Stimulated activated CD8-positive, alpha-beta memory T cell treated with anti-CD3 and anti-CD28 coated beads, Interleukin-7, amount 100 ng/mL, for 24 hours (primary cell): Measurements from ENCODE around the gene KRTAP10-7.
"Not testable (repeated sequence)": the region's sequence is repeated elsewhere in the genome, so short reads cannot be mapped to it uniquely, and the experiment has no call there.

Source experiments
- DNase-seq: peaks from one replicate; pipeline ENCODE4 v3.0.0-alpha.2; 2020; ENCODE audit warnings: low read depth

The KRTAP10-7 gene

DNA sequence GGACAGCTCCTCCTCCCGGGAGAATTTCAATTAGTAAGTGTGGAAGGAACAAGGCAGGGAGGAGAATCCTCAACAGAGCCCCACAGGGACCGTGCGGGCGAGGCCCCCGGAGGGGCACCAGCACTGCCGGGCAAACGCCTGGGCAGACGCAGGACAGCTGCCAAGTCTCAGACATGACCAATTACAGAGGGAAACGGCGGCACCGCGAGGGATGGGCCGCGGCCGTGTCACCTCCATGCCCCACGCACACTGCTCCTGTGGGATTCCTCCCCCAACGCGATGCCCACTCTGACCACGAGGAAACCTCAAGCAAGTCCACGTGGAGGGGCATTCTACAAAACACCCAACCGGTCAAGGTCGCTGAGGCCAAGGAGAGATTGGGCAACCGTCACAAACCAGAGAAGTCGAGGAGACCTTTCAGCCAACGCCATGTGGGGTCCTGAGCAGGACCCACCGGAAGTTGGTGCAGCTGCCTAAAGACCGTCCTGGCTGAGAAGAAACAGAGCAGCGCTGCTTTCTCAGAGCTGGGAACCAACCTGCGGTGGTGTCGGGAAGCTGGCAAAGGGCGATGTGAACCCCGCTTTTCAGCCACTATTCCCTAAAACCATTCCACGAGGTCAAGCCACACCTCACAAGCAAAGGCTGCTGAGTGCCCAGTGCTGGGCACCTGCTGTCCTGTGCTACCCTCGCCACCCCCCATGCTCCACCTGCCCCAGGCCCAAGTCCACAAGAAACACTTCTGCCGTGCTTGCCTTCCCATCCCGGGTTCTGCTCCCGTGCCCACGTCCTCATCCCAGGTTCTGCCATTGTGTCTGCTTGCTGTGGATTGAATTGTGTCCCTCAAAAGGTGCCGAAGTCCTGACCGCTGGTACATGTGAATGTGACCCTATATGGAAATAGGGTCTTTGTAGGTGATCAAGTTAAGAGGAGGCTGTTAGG is 28.3 kb upstream of the KRTAP10-7 start:
- no peak for DNase-seq

DNA sequence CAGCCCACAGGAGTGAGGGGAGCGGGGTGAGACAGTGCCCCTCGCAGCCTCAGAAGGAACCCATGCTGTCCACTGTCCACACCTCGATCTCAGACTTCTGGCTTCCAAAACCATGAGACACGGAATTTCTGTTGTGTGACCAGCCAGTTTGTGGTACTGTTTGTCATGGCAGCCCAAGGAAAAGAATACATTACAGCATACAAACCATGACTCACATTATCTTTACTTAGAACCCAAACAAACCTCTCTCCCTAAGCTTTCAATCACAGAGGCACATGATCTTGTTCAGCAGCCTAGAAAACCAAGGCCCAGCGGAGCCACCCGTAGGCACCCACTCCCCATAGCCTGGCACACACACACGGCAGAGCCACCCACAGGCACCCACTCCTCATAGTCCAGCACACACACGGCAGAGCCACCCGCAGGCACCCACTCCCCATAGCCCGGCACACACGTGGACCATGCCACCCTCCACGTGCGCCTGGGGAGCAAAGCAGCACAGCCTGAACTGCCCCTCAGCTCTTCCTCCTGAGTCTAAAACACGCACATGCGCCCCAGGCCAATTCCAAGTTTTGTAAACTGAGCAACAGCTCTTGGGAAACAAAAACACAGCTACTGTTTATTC is 27.3 kb upstream of the KRTAP10-7 start:
- no peak for DNase-seq

DNA sequence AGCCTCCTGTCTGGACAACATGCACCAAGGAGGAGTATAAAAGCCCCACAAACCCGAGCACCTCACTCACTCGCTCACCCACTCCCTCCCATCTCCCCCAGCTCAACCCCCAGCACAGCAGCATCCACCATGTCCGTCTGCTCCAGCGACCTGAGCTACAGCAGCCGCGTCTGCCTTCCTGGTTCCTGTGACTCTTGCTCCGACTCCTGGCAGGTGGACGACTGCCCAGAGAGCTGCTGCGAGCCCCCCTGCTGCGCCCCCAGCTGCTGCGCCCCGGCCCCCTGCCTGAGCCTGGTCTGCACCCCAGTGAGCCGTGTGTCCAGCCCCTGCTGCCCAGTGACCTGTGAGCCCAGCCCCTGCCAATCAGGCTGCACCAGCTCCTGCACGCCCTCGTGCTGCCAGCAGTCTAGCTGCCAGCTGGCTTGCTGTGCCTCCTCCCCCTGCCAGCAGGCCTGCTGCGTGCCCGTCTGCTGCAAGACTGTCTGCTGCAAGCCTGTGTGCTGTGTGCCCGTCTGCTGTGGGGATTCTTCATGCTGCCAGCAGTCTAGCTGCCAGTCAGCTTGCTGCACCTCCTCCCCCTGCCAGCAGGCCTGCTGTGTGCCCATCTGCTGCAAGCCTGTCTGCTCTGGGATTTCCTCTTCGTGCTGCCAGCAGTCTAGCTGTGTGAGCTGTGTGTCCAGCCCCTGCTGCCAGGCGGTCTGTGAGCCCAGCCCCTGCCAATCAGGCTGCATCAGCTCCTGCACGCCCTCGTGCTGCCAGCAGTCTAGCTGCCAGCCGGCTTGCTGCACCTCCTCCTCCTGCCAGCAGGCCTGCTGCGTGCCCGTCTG is 26.6 kb upstream of the KRTAP10-7 start, which contains the start of gene KRTAP10-4:
Gene KRTAP10-4, plus strand, starts transcription at position 100 of the 827 bp plus-strand sequence. Its CDS starts 30 bp downstream, at position 130.
- DNase-seq: not testable (repeated sequence)

DNA sequence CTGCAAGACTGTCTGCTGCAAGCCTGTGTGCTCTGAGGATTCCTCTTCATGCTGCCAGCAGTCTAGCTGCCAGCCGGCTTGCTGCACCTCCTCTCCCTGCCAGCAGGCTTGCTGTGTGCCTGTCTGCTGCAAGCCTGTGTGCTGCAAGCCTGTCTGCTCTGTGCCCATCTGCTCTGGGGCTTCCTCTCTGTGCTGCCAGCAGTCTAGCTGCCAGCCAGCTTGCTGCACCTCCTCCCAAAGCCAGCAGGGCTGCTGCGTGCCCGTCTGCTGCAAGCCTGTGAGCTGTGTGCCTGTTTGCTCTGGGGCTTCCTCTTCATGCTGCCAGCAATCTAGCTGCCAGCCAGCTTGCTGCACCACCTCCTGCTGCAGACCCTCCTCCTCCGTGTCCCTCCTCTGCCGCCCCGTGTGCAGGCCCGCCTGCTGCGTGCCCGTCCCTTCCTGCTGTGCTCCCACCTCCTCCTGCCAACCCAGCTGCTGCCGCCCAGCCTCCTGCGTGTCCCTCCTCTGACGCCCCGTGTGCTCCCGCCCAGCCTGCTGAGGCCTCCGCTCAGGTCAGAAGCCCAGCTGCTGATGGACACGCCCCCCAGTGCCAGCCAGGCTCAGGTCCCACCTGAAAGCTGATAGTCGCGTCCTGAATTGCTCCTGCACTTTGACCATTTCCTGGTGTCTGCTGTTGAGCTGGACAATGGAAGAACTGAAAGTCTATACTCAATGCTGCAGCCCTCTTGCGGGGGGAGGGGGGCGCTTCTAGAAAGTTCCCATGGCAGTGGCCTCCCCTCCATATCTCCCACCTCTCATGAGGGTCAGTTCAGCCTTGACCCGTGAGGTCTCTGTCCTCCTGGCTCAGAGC is 25.7 kb upstream of the KRTAP10-7 start:
- DNase-seq: no peak

DNA sequence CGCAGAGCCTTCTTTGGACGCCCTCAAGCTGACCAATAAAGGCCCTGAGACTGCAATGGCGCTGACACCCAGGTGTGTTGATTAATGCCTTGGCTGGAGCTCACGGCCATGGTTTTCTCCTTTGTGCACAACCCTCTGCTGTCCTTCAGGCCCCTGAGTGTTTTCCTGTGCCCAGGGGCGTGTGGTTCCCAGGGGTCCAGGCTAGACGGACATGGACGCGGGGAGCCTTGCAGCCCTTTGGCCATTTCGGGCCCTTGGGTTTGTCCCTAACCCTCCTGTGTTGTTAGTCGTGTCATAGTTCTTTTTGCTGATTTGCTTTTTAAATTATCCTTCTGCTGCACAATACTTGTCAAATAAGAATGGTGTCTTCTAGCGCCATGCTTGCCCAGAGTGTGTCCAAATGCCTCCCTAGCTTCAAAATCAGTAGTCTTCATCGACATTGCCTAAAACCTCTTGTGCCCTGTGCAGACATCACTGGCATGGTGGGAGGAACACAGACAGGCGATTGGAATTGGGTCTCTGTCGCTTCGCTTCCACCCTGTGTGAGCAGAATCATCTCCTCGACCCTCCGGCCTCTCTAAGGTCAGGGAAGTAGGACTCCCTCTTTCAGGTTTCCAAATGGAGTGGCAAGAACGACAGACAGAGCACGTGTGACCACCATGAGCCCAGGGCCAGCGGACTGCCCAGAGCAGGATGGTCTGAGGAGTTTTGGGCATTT is 24.9 kb upstream of the KRTAP10-7 start:
- no peak for DNase-seq

DNA sequence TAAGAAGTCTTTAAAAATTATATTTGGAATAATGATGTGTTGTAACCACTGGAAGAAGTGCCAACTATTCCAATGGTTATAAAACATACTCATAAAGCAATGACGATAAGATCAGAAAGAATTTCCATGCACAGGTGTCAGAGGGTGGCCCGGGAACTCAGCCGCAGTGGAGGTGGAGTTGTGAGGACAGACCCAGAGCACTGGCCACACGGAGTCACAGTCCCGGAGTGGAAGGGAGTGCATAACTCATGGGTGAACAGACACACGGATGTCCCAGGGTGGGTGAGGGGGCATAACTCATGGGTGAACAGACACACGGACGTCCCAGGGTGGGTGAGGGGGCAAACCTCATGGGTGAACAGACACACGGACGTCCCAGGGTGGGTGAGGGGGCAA is 24.4 kb upstream of the KRTAP10-7 start:
- no peak for DNase-seq

DNA sequence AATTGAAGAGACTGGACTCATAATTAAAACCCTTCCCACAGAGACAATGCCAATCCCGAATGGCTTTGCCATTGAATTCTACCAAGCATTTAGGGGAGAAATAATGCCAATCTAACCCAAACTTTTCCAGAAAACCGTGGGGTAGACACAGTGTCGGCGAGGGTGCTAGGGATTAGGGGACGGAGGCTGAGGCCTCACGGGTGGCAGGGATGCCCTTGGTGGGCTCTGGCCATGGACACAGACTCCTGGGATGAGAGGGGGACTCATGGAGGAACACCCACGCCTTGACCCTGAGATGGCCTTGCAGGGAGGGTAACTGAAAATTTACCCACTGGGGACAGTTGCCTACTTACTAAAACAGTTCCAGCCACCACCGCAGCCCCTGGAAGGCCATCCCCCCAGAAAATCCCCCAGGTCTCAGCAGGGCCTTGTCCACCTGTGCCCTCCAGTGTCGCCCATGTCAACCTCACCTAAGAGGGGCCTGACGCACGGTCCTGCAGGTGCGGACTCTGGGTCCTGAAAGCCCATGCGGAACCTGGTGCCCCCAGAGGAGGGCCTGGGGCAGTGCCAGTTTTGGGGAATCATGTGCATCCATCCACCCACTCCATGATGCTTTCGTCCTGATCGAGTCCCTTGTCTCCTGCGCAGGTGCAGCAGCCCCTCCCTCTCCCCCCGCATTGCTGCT is 21.9 kb upstream of the KRTAP10-7 start:
- DNase-seq: no peak

DNA sequence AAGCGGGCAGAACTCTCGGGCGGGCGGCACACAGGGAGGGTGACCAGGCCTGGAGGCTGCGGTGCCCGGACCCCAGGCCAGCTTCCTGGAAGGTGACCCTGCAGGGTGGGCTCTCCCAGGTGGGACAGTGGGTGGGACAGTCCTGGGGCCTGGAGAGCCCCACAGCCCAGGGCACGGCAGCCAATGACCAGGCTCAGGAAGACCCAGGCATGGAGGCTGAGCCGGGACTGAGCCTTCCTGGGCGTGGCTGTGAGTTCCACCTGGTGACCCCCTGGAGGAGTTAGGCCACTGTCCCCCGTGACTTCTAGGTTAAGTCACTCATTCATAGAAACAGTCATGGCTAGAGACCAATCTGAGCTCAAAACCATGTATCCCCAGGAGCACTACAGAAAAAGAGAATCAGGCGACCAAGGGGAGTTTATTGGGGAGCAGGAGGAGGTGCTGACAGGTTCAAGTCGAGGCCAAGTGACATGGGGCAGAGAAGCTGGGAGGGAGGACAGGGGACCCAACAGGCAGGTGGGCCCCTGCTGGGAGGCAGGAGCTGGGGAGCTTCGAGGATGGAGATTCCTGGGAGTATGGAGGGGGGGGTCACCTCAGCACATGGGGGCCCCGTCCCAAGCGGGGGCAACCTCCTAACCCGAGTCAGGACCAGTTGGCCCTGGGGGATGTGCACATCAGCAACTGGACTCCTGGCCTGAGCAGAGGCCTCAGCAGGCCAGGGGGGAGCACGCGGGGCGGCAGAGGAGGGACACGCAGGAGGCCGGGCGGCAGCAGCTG is 21.2 kb upstream of the KRTAP10-7 start:
- no peak for DNase-seq

DNA sequence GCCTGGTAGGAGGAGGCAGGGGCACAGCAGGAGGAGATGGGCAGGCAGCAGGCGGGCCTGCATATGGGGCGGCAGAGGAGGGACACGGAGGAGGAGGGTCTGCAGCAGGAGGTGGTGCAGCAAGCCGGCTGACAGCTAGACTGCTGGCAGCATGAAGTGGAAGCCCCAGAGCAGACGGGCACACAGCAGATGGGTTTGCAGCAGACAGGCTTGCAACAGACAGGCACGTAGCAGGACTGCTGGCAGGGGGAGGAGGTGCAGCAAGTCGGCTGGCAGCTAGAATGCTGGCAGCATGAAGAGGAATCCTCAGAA is 20.6 kb upstream of the KRTAP10-7 start:
- DNase-seq: no peak

DNA sequence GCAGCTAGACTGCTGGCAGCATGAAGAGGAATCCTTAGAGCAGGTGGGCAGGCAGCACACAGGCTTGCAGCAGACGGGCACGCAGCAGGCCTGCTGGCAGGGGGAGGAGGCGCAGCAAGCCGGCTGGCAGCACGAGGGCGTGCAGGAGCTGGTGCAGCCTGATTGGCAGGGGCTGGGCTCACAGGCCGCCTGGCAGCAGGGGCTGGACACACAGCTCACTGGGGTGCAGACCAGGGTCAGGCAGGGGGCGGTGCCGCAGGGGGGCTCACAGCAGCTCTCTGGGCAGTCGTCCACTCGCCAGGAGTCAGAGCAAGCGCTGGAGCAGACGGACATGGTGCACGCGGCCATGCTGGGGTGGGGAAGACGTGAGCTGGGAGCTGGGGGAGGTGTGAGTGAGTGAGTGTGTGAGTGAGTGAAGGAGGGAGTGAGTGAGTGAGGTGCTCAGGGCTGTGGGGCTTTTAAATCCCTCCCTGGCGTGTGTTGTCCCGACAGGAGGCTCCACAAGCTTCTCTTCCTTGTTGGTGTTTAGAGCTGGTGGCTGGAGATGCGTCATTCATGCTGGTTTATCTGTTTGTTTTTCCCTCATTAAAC is 20.1 kb upstream of the KRTAP10-7 start, which contains the start of gene KRTAP10-5:
Gene KRTAP10-5, minus strand, starts transcription at position 374 of the 591 bp plus-strand sequence. Its CDS starts 26 bp downstream, at position 348.
- not testable (repeated sequence) for DNase-seq

DNA sequence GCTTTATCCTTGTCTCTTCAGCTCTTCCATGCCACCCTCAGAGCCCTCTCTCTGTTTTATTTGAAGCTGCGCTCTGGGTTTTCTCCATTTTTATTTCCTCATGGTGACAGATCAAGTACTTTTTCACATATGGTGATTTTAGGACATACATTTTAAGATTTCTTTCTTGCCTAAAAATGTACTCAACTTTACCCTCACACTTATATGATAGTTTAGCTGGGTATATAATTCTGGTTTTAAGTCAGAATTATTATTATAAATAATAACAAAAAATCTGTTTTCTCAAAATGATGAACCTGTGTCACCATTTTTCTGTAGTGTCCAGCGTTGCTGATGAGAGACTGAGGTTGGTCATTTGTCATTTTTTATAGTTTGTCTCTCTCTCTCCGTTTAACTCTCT is 19.2 kb upstream of the KRTAP10-7 start:
- DNase-seq: no peak

DNA sequence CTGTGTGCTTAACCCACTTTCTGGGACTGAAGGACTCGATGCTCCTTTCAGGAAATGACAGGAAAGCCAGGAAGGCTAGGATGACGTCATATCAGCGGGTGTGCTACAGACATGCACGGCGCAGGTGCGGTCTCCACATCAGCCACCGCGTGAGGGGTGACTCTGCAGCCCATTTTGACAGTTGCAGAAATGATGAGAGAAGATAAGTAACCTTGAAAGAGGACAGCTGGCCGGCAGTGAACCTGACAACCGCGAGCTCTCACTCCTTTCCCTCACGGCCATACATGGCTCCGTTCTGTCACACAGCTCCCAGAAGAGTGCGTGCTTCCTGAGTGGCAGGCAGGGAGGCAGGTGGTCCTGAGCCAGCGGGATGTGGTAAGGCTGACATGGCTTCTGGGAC is 18.3 kb upstream of the KRTAP10-7 start:
- no peak for DNase-seq

DNA sequence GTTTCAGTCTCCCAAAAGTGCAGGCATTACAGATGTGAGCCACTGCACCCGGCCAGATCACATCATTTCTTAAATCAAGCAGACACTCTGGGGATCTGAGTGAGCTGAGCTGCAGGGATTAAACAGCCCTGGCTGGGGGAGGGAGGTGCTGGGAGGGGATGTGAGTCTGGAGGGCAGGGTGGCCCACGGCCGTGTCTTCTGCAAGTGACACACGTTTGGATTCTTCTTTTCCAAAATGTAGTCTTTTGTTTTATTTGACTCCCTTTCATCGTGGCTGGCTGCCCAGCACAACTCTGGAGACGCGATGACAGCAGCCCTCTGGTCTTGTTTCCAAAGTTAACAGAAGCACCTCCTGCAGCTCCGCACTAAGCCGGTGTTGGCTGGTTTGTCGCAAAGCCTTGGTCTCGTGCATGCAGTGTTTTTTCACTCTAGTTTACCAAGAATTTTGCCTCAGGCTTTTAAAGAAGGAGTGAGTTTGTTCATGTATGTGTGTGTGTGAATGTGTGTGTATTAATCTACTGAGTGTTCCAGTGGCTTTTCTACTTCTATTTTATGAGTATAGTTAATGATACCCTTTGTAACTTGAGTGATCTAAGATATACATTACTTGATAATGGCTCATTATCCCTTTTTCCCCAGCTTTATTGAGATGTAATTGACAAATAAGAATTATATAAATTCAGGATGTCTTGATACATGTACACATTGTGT is 17.2 kb upstream of the KRTAP10-7 start:
- DNase-seq: no peak

DNA sequence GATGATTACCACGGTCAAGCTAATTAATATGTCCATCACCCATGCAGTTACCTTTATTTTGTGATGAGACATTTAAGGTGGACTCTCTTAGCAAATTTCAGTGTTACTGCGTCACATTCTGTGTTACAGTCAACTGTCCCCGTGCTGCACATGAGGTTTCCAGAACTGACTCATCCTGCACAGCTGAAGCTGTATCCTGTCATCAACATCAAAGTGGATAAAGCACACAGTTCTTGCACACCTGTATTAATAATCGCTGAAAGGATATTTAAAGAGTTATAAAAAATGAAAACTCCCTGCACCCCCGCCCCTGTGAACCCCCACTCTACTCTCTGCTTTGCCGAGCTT is 16.6 kb upstream of the KRTAP10-7 start:
- no peak for DNase-seq

DNA sequence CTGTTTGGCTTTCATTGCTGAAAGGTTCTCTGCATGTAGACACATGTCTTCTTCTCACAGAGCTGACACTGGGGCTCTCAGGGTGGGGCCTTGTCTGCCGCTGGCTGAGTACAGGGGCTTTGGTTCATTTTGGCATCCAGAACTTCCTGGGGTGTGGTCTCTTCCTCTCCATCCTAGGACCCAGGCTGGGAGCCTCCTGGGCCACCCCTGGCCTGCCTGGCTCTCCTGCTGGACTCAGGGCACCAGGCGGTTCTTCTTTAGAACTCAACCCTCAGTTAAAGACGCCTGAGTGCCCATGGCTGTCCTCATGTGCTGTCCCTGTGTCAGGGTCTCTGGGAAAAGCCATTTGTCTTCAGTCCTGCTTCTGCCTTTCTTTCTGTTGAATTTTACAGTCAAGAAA is 14.5 kb upstream of the KRTAP10-7 start:
- DNase-seq: no peak

DNA sequence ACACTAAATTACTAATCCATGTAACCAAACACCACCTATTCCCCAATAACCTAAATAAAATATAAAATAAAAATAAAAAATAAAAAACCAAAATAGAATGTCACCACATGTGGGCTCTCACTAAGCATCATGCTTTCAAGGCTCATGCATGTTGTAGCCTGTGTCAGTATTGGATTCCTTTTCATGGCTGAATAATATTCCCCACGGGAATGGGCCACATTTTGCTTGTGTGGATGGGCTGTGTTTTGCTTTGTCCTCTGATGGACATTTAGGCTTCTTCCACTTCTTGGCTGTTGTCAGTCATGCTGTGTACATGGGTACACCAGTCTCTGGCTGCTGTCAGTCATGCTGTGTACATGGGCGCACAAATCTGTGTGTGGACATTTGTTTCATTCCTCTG is 11.3 kb upstream of the KRTAP10-7 start:
- DNase-seq: no peak

DNA sequence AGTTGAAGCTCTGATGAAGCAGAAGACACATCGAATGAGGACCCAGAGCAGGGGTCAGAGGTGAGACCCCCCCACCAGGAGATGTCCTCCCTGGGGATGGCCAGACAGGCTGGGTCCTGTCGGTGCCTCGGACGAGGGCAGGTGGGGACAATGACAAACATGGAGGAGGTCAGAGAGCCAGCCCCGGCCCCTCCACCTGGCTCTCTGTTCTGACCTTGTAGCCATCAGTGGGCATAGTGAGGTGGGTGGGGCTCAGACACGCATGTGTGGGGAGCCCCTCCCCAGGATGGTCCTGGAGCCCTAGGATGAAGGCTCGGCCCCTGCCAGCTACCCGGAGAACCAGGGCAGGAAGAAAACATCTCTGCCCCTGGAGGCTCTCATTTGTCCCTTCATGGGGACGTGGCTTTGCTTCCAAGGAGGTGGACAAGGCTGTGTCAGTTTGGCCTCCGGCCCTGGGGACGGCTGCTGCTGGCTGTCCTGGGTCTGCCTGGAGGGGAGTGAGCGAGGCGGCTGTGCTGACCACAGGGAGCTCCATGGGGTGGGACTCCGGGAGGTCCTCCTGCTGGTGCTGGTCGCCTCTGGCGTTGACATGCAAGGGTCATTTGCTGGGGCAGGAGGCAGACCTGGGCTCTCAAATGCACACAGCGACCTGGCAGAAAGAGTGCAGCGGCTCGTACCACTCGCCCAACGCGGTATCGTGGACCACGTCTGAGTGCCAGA is 10.7 kb upstream of the KRTAP10-7 start:
- DNase-seq: no peak

DNA sequence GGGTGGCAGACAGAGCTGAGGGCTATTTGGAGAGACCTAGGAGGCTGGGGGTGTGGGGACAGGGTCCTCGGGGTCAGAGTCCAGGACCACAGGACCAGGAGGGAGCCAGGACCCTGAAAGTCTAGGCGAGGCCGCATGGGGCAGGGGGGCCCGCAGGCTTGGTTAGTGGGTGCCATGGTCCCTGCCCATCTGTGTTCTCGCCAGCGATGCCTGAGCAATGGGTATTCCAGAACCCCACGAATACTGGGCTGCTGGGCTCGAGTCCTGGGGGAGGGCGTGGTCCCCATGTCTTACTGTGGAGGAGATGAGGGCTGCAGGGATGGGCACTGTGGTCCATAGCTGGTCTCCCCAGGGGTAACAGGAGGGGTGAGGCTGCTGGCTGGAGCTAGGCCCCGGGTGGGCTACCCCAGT is 10.1 kb upstream of the KRTAP10-7 start:
- DNase-seq: no peak
